Measurements from ENCODE around the gene NIPSNAP3A. TPM values are rescaled to one million over a fixed set of nuclear protein-coding genes. Genes with fewer than 3 reads are reported as not detected.

Gene NIPSNAP3A
- total and polyA plus RNA-seq, 2 of the 8 experiments (the other 6 are each of a cell fraction or from before 2014, with no cell fraction given) = 9.3 to 9.4 TPM

GRCh38 chr9:104775976-104776375 lies 28.5 kb downstream of the NIPSNAP3A start:
- no peak overlapping the region for H2BK15ac ChIP-seq (ENCODE audit: low read length)
- no peak overlapping the region for H2BK120ac ChIP-seq (replicated peaks; ENCODE audit: low read depth, low read length)
- no peak overlapping the region for H3K56ac ChIP-seq (replicated peaks; ENCODE audit: insufficient read length, low read depth, low read length)
- TF ChIP-seq YY1 (IDR thresholded peaks at IDR 0.05; ENCODE audit: low read depth, low read length) (no peak), POLR2AphosphoS5 (IDR thresholded peaks at IDR 0.05; ENCODE audit: low read depth, low read length) (no peak), KDM5A (IDR thresholded peaks at IDR 0.05; ENCODE audit: low read length) (no peak), EGR1 (IDR thresholded peaks at IDR 0.05; ENCODE audit: borderline replicate concordance, low read depth, low read length) (no peak), BCL11A (IDR thresholded peaks at IDR 0.05; ENCODE audit: low read depth in 2 of 2, low read length in 2 of 2) (no peak), EP300 (IDR thresholded peaks at IDR 0.05; ENCODE audit: borderline replicate concordance in 1 of 2, low read depth in 2 of 2, low read length in 2 of 2) (no peak), RAD21 (IDR thresholded peaks at IDR 0.05 in 1 of 2, conservative IDR thresholded peaks at IDR 0.05 in 1 of 2; ENCODE audit: low read depth in 2 of 2, low read length in 2 of 2) (no peak), HDAC2 (IDR thresholded peaks at IDR 0.05; ENCODE audit: borderline replicate concordance in 1 of 2, low read depth in 2 of 2, low read length in 2 of 2) (no peak), MAFK (IDR thresholded peaks at IDR 0.05; ENCODE audit: low read depth, low read length) (no peak), RBBP5 (IDR thresholded peaks at IDR 0.05; ENCODE audit: borderline replicate concordance, low read depth, low read length) (no peak), MAX (IDR thresholded peaks at IDR 0.05) (no peak), SIRT6 (IDR thresholded peaks at IDR 0.05; ENCODE audit: low read length) (no peak), BACH1 (IDR thresholded peaks at IDR 0.05; ENCODE audit: low read length) (no peak), JUN (IDR thresholded peaks at IDR 0.05; ENCODE audit: low read depth, low read length) (no peak)
- H3K18ac ChIP-seq (ENCODE audit: extremely low read depth, low read length) = no peak overlapping the region
- no peaks in the 10 kb centered on the region for H3K79me2 ChIP-seq (ENCODE audit: control insufficient read depth in 1 of 2, insufficient read depth in 2 of 2, low read length in 2 of 2)
- H3K4me2 ChIP-seq (ENCODE audit: insufficient read depth in 1 of 2, low read depth in 2 of 2, low read length in 2 of 2) = no peak overlapping the region
- H4K20me1 ChIP-seq (replicated peaks in 1 of 2; ENCODE audit: control insufficient read depth in 1 of 2, insufficient read depth in 2 of 2, low read length in 2 of 2) = no peaks in the 10 kb centered on the region
- H3K4me3 ChIP-seq (ENCODE audit: extremely low read depth in 1 of 4, insufficient read depth in 2 of 4, low read depth in 3 of 4, low read length in 4 of 4) = no peak overlapping the region
- H2BK12ac ChIP-seq (ENCODE audit: low read depth, low read length) = no peak overlapping the region
- H2BK20ac ChIP-seq (ENCODE audit: low read length) = no peak overlapping the region
- H3K9ac ChIP-seq (replicated peaks in 1 of 4; ENCODE audit: extremely low read depth in 1 of 4, low read depth in 3 of 4, low read length in 3 of 4) = no peak overlapping the region
- no peak for FAIRE-seq
- 88% methylated on average over 2 of the region's 2 CpGs; no CpG with 5 or more reads in 1 of the 2 experiments for WGBS, 2 experiments (ENCODE audit: extremely low coverage in 1 of 2, insufficient coverage in 1 of 2, insufficient read length in 1 of 2, insufficient replicate concordance in 2 of 2, low coverage in 1 of 2, low lambda C conversion rate in 2 of 2, missing lambda C conversion rate in 1 of 2)
- H4K91ac ChIP-seq (replicated peaks; ENCODE audit: insufficient read length, low read length) = no peak overlapping the region
- no peaks in the 10 kb centered on the region for H3K9me3 ChIP-seq (ENCODE audit: insufficient read depth in 2 of 2, low read depth in 1 of 2, low read length in 1 of 2)
- H3K23me2 ChIP-seq (ENCODE audit: low read depth, low read length) = no peaks in the 10 kb centered on the region
- H3K27ac ChIP-seq (ENCODE audit: low read depth, low read length) = no peak overlapping the region
- POLR2A ChIA-PET (ENCODE audit: partially characterized antibody) = no interaction called here
- no peaks in the 10 kb centered on the region for H3K36me3 ChIP-seq (ENCODE audit: control insufficient read depth in 2 of 4, insufficient read depth in 4 of 4, low read length in 3 of 4)
- no peak overlapping the region for H3K14ac ChIP-seq (ENCODE audit: insufficient read length)
- CTCF ChIA-PET (ENCODE audit: partially characterized antibody) = no interaction called here
- no peak overlapping the region for H2AK5ac ChIP-seq (ENCODE audit: low read depth, low read length)
- H3K4me1 ChIP-seq (replicated peaks in 1 of 4; ENCODE audit: control insufficient read depth in 3 of 4, insufficient read depth in 4 of 4, low read length in 3 of 4) = no peaks in the 10 kb centered on the region
- H4K8ac ChIP-seq (ENCODE audit: extremely low read depth, insufficient read depth, low read length) = no peak overlapping the region
- no peak overlapping the region for H2BK5ac ChIP-seq (ENCODE audit: low read depth, low read length)
- no peaks in the 10 kb centered on the region for H3K79me1 ChIP-seq (ENCODE audit: low read depth, low read length)
- no peak overlapping the region for H3K23ac ChIP-seq (ENCODE audit: insufficient read length)
- no peak overlapping the region for H2AFZ ChIP-seq (ENCODE audit: low read length)
- DNase-seq (ENCODE audit: low read depth in 1 of 2, low spot score in 2 of 2) = no peak
- H4K5ac ChIP-seq (ENCODE audit: insufficient read length, low read depth, low read length) = no peak overlapping the region
- H3K27me3 ChIP-seq (replicated peaks in 1 of 4; ENCODE audit: control insufficient read depth in 3 of 4, extremely low read depth in 1 of 4, insufficient read depth in 3 of 4, low read length in 3 of 4) = no peaks in the 10 kb centered on the region
- no peak overlapping the region for H3K4ac ChIP-seq (replicated peaks; ENCODE audit: insufficient read length, low read depth, low read length)
